ENCODE results near the gene WDR7.

- TF ChIP-seq POLR2A (IDR thresholded peaks at IDR 0.05): no peak
- no peak for TF ChIP-seq CTCF (IDR thresholded peaks at IDR 0.05)
These were observed 193.4 kb downstream of the WDR7 start for GRCh38 chr18:56844556-56844955.

Data from esophagus squamous epithelium (tissue), 4 donors.